ENCODE results near the gene CDC5L.

CDC5L gene

DNA sequence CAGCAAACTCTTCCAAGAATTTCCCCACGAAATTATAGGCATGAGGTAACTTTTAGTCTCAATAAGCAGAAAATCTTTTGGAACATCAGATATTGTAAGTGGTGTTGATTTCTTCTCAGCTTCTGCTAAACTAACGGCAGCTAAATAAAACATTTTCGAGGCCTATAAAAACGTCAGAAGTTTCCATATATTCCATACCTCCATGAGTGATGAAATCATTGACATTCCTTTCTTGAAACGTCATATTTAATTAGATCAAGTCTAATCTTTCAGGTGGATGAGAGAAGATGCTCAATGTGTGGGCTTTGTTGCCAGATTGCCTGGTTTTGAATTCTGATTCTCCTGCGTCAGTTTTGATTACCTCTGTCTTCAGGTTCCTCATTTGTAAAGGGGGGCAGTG, 81.3 kb downstream of the CDC5L start:
- no peak overlapping the region for H3K4me3 ChIP-seq (ENCODE audit: low read length)
- DNase-seq (ENCODE audit: low read depth, low spot score), result no peak

DNA sequence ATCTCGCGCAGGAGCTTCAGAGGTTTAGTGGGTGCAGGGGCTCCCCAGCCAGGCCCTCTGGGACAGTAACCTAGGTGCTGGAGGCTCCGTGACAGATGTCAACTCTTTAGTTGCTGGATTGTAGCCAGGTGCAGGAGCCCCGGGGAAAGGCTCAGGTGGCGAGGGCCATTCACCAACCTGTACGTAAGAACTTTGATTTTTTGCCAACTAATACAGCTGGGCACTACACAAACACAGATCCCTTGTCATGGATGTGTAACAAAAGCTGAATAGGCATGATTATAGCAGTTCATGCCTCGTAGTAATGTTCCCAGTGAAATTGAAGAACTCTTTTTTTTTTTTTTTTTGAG, 82.6 kb downstream of the CDC5L start:
- no peak for DNase-seq (ENCODE audit: low read depth, low spot score)
- no peak overlapping the region for H3K4me3 ChIP-seq (ENCODE audit: low read length)

- DNase-seq (ENCODE audit: low read depth, low spot score), result no peak
- H3K4me3 ChIP-seq (ENCODE audit: low read length), result no peak overlapping the region
These were observed 83.2 kb downstream of the CDC5L start for GRCh38 chr6:44470746-44471145.

- H3K4me3 ChIP-seq (ENCODE audit: low read length), result no peak overlapping the region
- DNase-seq (ENCODE audit: low read depth, low spot score), result no peak
These were observed 83.9 kb downstream of the CDC5L start for GRCh38 chr6:44471271-44471981.

GRCh38 chr6:44472250-44472945, 84.9 kb downstream of the CDC5L start:
- no peak for DNase-seq (ENCODE audit: low read depth, low spot score)
- no peak overlapping the region for H3K4me3 ChIP-seq (ENCODE audit: low read length)

GRCh38 chr6:44473393-44474189, 86.1 kb downstream of the CDC5L start:
- H3K4me3 ChIP-seq (ENCODE audit: low read length), result no peak overlapping the region
- no peak for DNase-seq (ENCODE audit: low read depth, low spot score)

GRCh38 chr6:44474190-44474631, 86.7 kb downstream of the CDC5L start:
- no peak overlapping the region for H3K4me3 ChIP-seq (ENCODE audit: low read length)
- no peak for DNase-seq (ENCODE audit: low read depth, low spot score)

DNA sequence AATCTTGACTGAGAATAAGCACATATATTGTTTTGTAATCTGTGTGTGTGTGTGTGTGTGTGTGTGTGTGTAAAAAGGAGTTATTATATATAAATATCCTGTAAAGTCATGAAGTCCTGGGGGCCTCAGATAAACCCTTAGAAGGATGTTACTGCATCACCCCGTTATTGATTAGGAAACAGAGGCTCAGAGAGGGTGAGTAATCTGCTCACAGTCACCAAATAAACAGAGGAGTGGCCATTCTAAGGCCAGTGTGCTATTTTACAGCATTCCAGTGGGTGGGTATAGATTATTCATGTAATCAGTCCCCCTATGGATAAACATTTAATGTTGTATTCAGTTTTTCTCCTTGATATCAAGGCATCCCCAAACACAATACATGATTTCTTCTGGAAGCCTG, 87.1 kb downstream of the CDC5L start:
- H3K4me3 ChIP-seq (ENCODE audit: low read length), result no peak overlapping the region
- no peak for DNase-seq (ENCODE audit: low read depth, low spot score)

- DNase-seq (ENCODE audit: low read depth, low spot score), result no peak
- H3K4me3 ChIP-seq (ENCODE audit: low read length), result no peak overlapping the region
These were observed 87.9 kb downstream of the CDC5L start for GRCh38 chr6:44475417-44475778.

GRCh38 chr6:44475779-44476434, 88.4 kb downstream of the CDC5L start:
- no peak overlapping the region for H3K4me3 ChIP-seq (ENCODE audit: low read length)
- DNase-seq (ENCODE audit: low read depth, low spot score), result peak; percentile 42

DNA sequence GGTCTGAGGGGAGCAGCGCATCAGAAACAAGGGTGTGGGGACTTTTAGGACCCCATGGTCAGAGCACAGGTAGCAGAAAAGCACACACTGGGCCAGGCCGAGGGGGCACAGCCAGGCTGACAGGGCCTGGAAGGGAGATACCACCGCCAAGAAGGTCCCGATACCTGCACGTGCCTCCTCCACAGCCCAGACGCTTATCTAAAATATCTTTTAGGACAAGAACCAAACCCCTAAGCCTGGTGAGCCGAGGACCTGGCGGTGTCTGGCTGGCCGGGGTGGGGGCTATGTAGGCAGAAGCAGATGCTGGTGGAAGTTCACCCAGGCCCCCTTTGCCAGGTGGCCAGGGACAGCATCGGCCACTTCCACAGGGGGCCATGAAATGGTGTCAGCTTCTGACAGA, 89.3 kb downstream of the CDC5L start:
- no peak overlapping the region for H3K4me3 ChIP-seq (ENCODE audit: low read length)
- DNase-seq (ENCODE audit: low read depth, low spot score), result no peak

GRCh38 chr6:44477293-44477894, 89.9 kb downstream of the CDC5L start:
- DNase-seq (ENCODE audit: low read depth, low spot score), result no peak
- H3K4me3 ChIP-seq (ENCODE audit: low read length), result no peak overlapping the region

DNA sequence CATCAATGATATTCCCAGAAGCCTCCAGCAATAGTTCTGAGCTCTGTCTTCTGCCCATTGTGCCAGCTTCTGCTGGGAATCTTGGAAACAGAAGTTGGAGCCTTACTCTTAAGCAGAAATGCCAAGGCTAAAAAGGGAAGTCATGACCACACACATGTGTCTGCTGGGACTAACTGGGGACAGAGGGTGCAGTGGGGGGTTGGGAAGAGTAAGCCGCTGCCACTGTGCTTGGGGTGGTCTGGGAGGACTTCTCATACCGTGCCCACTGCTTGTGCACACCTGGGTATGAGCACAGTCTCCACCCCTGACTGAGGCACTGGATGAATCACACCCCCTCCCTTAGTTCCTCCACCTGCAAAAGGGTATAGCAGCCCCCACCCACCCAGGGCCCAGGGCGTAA, 90.7 kb downstream of the CDC5L start:
- H3K4me3 ChIP-seq (ENCODE audit: low read length), result no peak overlapping the region
- no peak for DNase-seq (ENCODE audit: low read depth, low spot score)

DNA sequence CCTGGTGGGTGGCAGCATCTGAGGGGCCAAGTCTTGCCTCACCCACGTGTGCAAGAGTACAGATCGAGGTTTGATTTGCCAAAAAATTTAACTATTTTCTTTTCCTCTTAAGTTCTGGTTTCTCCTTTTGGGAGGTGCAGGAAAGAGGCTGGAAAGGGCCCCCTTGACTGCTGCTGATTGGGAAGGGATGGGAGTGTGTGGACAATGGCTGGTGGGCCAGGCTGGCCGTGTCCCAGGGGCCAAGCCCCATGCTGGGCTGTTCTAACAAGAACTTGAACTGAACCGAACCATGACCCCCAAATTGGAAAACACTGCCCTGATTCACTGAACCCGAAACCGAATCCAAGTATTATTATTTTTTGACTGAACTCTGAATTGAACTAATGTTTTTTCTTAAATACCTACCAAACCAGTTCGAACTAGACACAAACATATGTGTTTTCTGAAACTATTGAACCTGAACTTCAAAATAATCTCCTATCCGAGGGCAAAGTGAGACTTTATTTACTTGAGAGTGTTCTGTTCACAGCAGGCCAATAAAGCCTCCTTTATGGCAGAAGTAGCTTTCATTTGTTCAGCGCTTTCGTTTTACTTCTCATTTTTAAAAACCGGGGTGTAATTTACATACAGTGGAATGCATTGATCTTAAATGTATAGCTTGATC, 91.2 kb downstream of the CDC5L start:
- DNase-seq (ENCODE audit: low read depth, low spot score), result no peak
- no peak overlapping the region for H3K4me3 ChIP-seq (ENCODE audit: low read length)

- no peak for DNase-seq (ENCODE audit: low read depth, low spot score)
- no peak overlapping the region for H3K4me3 ChIP-seq (ENCODE audit: low read length)
These were observed 92.6 kb downstream of the CDC5L start for GRCh38 chr6:44480097-44480541.

- no peak for DNase-seq (ENCODE audit: low read depth, low spot score)
- no peak overlapping the region for H3K4me3 ChIP-seq (ENCODE audit: low read length)
These were observed 93.5 kb downstream of the CDC5L start for GRCh38 chr6:44481056-44481455.

DNA sequence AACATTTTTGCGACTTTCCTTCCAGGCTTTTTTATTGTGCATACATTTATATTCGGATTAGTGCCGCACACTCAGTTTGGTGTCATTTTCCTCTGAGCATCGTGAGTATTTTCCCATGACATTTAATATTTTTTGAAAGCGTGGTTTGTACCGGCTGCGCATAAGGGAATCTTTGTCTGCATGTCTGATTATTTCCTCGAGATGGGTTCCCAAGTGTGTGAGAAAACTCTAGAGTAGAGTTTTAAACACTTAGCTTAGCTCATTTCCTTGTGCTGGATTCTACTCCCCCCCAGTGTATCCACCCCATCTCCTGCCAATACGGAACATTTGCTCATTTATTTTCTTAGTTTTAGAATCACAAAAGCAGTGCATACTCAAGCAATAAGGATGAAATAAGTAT, 94.3 kb downstream of the CDC5L start:
- DNase-seq (ENCODE audit: low read depth, low spot score), result no peak
- H3K4me3 ChIP-seq (ENCODE audit: low read length), result no peak overlapping the region

- no peak for DNase-seq (ENCODE audit: low read depth, low spot score)
- H3K4me3 ChIP-seq (ENCODE audit: low read length), result no peak overlapping the region
These were observed 98.3 kb downstream of the CDC5L start for GRCh38 chr6:44485601-44486401.

Data from Jurkat, Clone E6-1 (cell line).